DOHH2 (cell line): Measurements from ENCODE around the gene MTTP.

Experiments used
- H3F3A ChIP-seq: fragments of 200-600 bp; sonication (generic), shearing (Covaris generic); 2 replicates; pipeline ENCODE4 v1.6.0; 2016; ENCODE audit warnings: antibody characterized with exemption, mild to moderate bottlenecking; ENCODE audit not compliant: control insufficient read depth, insufficient read depth
- H3K27ac ChIP-seq: fragments of 200-600 bp; sonication (generic); 2 replicates; pipeline ENCODE4 v1.5.1; 2014; ENCODE audit warnings: low read depth, mild to moderate bottlenecking, low read length, moderate library complexity
- H3K27me3 ChIP-seq: fragments of 200-600 bp; sonication (generic); 2 replicates; pipeline ENCODE4 v1.6.1; 2014; ENCODE audit warnings: mild to moderate bottlenecking, low read length, mixed read lengths; ENCODE audit not compliant: control insufficient read depth
- H3K36me3 ChIP-seq: fragments of 200-600 bp; sonication (generic); 2 replicates; pipeline ENCODE4 v1.6.1; 2014; ENCODE audit warnings: mild to moderate bottlenecking, low read length, moderate library complexity, mixed read lengths; ENCODE audit not compliant: control insufficient read depth
- H3K4me1 ChIP-seq: fragments of 200-600 bp; sonication (generic); 2 replicates; pipeline ENCODE4 v1.6.1; 2014; ENCODE audit warnings: mild to moderate bottlenecking, low read length, mixed read lengths; ENCODE audit not compliant: control insufficient read depth
- H3K4me2 ChIP-seq: fragments of 200-600 bp; sonication (generic); 2 replicates; pipeline ENCODE4 v1.6.0; 2014; ENCODE audit warnings: mild to moderate bottlenecking, low read length, moderate library complexity
- H3K4me3 ChIP-seq: fragments of 200-600 bp; sonication (generic); 2 replicates; pipeline ENCODE4 v1.5.1; 2014; ENCODE audit warnings: mild to moderate bottlenecking, low read length, mixed read lengths
- H3K79me2 ChIP-seq: fragments of 200-600 bp; sonication (generic); 2 replicates; pipeline ENCODE4 v1.6.1; 2014; ENCODE audit warnings: mild to moderate bottlenecking, low read length, mixed read lengths; ENCODE audit not compliant: control insufficient read depth
- H3K9me2 ChIP-seq: fragments of 200-600 bp; sonication (generic); replicated peaks from 2 replicates; pipeline ENCODE4 v1.6.1; 2014; ENCODE audit warnings: mild to moderate bottlenecking, low read length, mixed read lengths; ENCODE audit not compliant: control insufficient read depth
- H3K9me3 ChIP-seq: fragments of 200-600 bp; sonication (generic); 2 replicates; pipeline ENCODE4 v1.6.1; 2014; ENCODE audit warnings: antibody characterized with exemption, low read length, mixed read lengths; ENCODE audit not compliant: control insufficient read depth, insufficient read depth
- H4K20me1 ChIP-seq: fragments of 200-600 bp; sonication (generic); 2 replicates; pipeline ENCODE4 v1.6.0; 2014; ENCODE audit warnings: low read depth, mild to moderate bottlenecking, antibody characterized with exemption, low read length, moderate library complexity; ENCODE audit not compliant: control insufficient read depth, insufficient read depth
- EZH2phosphoT487 ChIP-seq: fragments of 200-600 bp; sonication (generic); IDR thresholded peaks from 2 replicates; pipeline ENCODE4 v1.6.1; 2017; ENCODE audit warnings: borderline replicate concordance, mild to moderate bottlenecking, antibody characterized with exemption, low read length, moderate library complexity, mixed read lengths
- TF ChIP-seq, protein P1 (sequence below): fragments of 200-600 bp; sonication (generic); IDR thresholded peaks from one replicate; pipeline ENCODE4 v1.5.1; 2014; ENCODE audit warnings: antibody characterized with exemption, mild to moderate bottlenecking, low read depth, low read length; ENCODE audit not compliant: poor library complexity, severe bottlenecking

Gene MTTP

GRCh38 chr4:99571883-99572282, 2.7 kb upstream of the MTTP start:
- no peak overlapping the region for H3K27ac ChIP-seq

GRCh38 chr4:99572527-99573240, 1.9 kb upstream of the MTTP start:
- H3K27me3 ChIP-seq = no peaks in the 10 kb centered on the region
- H3K36me3 ChIP-seq = no peaks in the 10 kb centered on the region
- H3K9me3 ChIP-seq = no peaks in the 10 kb centered on the region
- H3F3A ChIP-seq = no peaks in the 10 kb centered on the region
- no peak for TF ChIP-seq EZH2phosphoT487
- TF ChIP-seq, protein P1, sequence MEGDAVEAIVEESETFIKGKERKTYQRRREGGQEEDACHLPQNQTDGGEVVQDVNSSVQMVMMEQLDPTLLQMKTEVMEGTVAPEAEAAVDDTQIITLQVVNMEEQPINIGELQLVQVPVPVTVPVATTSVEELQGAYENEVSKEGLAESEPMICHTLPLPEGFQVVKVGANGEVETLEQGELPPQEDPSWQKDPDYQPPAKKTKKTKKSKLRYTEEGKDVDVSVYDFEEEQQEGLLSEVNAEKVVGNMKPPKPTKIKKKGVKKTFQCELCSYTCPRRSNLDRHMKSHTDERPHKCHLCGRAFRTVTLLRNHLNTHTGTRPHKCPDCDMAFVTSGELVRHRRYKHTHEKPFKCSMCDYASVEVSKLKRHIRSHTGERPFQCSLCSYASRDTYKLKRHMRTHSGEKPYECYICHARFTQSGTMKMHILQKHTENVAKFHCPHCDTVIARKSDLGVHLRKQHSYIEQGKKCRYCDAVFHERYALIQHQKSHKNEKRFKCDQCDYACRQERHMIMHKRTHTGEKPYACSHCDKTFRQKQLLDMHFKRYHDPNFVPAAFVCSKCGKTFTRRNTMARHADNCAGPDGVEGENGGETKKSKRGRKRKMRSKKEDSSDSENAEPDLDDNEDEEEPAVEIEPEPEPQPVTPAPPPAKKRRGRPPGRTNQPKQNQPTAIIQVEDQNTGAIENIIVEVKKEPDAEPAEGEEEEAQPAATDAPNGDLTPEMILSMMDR = no peak
- H3K4me2 ChIP-seq = no peak overlapping the region
- no peaks in the 10 kb centered on the region for H3K79me2 ChIP-seq
- no peak overlapping the region for H3K4me3 ChIP-seq
- H3K9me2 ChIP-seq = no peaks in the 10 kb centered on the region
- H3K4me1 ChIP-seq = peaks cover 16% of the 10 kb centered on the region
- no peak overlapping the region for H3K27ac ChIP-seq
- H4K20me1 ChIP-seq = no peaks in the 10 kb centered on the region

More at GRCh38 chr4:99571883-99572282, 2.7 kb upstream of the MTTP start:
- TF ChIP-seq EZH2phosphoT487 = no peak
- TF ChIP-seq, protein P1 = no peak
- Histone ChIP-seq H3K36me3 (no peaks in the 10 kb centered on the region), H4K20me1 (no peaks in the 10 kb centered on the region), H3K4me2 (no peak overlapping the region), H3K4me3 (no peak overlapping the region), H3K27me3 (no peaks in the 10 kb centered on the region), H3K9me2 (no peaks in the 10 kb centered on the region), H3F3A (no peaks in the 10 kb centered on the region), H3K4me1 (peaks cover 16% of the 10 kb centered on the region), H3K79me2 (no peaks in the 10 kb centered on the region), H3K9me3 (no peaks in the 10 kb centered on the region)

- no peak overlapping the region for H3K4me2 ChIP-seq
- H3K27me3 ChIP-seq = no peaks in the 10 kb centered on the region
These were observed 772 bp upstream of the MTTP start for GRCh38 chr4:99573735-99574368.

More at GRCh38 chr4:99573735-99574368, 772 bp upstream of the MTTP start:
- Histone ChIP-seq H3K4me1 (peaks cover 16% of the 10 kb centered on the region), H3F3A (no peaks in the 10 kb centered on the region), H3K9me2 (no peaks in the 10 kb centered on the region), H3K36me3 (no peaks in the 10 kb centered on the region), H3K79me2 (no peaks in the 10 kb centered on the region), H3K27ac (no peak overlapping the region), H3K9me3 (no peaks in the 10 kb centered on the region), H3K4me3 (no peak overlapping the region), H4K20me1 (no peaks in the 10 kb centered on the region)
- TF ChIP-seq, protein P1 = no peak
- TF ChIP-seq EZH2phosphoT487 = no peak
